GM20000 (cell line): ENCODE results near the gene TMCO6.
"Not testable (repeated sequence)": the region's sequence is repeated elsewhere in the genome, so short reads cannot be mapped to it uniquely, and the experiment has no call there.

Experiments used
- DNase-seq: peaks from one replicate; pipeline ENCODE4 v3.0.0; 2012; ENCODE audit warnings: low spot score
- TF ChIP-seq, protein P1 (sequence below): IDR thresholded peaks from 2 replicates; pipeline ENCODE4 v1.5.1; 2012; ENCODE audit warnings: mild to moderate bottlenecking, control low read depth; ENCODE audit errors: extremely low read depth, missing control alignments

TMCO6 gene

GRCh38 chr5:140635291-140636257 lies 3.7 kb upstream of the TMCO6 start:
- TF ChIP-seq, protein P1, sequence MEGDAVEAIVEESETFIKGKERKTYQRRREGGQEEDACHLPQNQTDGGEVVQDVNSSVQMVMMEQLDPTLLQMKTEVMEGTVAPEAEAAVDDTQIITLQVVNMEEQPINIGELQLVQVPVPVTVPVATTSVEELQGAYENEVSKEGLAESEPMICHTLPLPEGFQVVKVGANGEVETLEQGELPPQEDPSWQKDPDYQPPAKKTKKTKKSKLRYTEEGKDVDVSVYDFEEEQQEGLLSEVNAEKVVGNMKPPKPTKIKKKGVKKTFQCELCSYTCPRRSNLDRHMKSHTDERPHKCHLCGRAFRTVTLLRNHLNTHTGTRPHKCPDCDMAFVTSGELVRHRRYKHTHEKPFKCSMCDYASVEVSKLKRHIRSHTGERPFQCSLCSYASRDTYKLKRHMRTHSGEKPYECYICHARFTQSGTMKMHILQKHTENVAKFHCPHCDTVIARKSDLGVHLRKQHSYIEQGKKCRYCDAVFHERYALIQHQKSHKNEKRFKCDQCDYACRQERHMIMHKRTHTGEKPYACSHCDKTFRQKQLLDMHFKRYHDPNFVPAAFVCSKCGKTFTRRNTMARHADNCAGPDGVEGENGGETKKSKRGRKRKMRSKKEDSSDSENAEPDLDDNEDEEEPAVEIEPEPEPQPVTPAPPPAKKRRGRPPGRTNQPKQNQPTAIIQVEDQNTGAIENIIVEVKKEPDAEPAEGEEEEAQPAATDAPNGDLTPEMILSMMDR, result no peak

GRCh38 chr5:140637371-140638100 lies 1.7 kb upstream of the TMCO6 start:
- TF ChIP-seq, protein P1, result no peak
- DNase-seq, result no peak

More at GRCh38 chr5:140635291-140636257, 3.7 kb upstream of the TMCO6 start:
- DNase-seq, result peak; percentile 2

GRCh38 chr5:140638898-140639147 lies 428 bp upstream of the TMCO6 start:
- DNase-seq, result not testable (repeated sequence)

DNA sequence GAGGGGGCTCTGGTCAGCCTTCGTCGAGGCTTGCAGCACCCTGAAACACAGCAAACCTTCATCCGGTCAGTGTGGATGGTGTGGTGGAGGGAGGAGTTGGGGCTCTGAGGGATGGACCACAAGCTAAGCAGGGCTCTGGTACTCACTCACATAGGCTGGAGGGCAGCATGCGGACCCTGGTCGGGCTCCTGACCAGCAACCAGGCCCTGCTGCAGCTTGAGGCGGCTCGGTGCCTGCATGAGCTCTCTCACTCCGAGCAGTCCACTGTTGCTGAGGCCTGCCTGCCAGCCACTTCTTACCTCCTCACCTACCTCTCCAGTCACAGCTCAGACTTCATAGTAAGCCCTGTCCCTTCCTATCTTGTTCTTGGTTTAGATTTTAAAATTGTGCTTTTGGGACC lies 2.5 kb downstream of the TMCO6 start:
- DNase-seq, result no peak
- TF ChIP-seq, protein P1, result no peak

DNA sequence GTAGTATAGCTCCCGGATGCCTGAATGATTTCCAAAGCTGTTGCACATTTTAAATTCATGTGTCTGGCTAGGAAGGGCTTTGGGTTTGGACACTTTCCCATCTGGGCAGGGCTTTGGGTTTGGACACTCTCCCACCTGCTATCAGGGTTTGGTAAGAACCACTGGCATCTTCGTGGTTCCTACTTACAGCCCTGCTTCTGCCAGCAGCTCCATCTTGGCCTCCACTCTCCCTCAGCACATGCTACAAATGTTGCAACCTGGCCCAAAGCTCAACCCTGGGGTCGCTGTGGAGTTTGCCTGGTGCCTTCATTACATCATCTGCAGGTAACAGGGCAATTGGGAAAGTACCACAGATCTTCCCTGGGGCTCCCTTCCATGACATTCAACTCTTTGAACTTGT lies 3.5 kb downstream of the TMCO6 start:
- TF ChIP-seq, protein P1, result no peak
- no peak for DNase-seq

- DNase-seq, result peak; percentile 34
These were observed 7.8 kb downstream of the TMCO6 start for GRCh38 chr5:140647042-140647419.

DNA sequence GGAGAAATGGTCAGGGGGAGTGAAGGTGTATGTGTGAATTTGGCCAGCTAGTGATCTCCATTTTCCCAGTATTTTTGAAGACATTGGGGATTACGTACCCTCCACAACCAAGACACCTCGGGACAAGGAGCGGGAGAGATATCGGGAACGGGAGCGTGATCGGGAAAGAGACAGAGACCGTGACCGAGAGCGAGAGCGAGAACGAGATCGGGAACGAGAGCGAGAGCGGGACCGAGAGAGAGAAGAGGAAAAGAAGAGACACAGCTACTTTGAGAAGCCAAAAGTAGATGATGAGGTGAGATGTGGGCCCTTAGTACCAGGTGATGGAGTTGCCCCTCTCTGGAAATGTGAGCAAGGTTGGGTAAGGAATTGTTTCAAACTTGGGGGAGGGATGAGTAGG lies 19.6 kb downstream of the TMCO6 start:
- DNase-seq, result no peak
- TF ChIP-seq, protein P1, result no peak

More at GRCh38 chr5:140647042-140647419, 7.8 kb downstream of the TMCO6 start:
- TF ChIP-seq, protein P1, result no peak

GRCh38 chr5:140660371-140660770 lies 21.1 kb downstream of the TMCO6 start:
- not testable (repeated sequence) for DNase-seq
